ENCODE measurements around the gene CPA1. TPM values are rescaled to one million over a fixed set of nuclear protein-coding genes. Genes with fewer than 3 reads are reported as not detected.

Gene CPA1
- total and polyA plus RNA-seq, 10 of the 15 experiments (the other 5 are each of a cell fraction or from before 2014, with no cell fraction given) = 8.0 TPM; not detected in 9

GRCh38 chr7:130332259-130333053 is 47.8 kb upstream of the CPA1 start:
- no peak overlapping the region for H2AFZ ChIP-seq (ENCODE audit: control insufficient read depth, low read depth, low read length)
- H4K20me1 ChIP-seq (ENCODE audit: control insufficient read depth, insufficient read depth) = no peaks in the 10 kb centered on the region
- H3K79me2 ChIP-seq (ENCODE audit: control insufficient read depth, insufficient read depth, low read length) = no peaks in the 10 kb centered on the region
- H3K27me3 ChIP-seq (replicated peaks in 1 of 2; ENCODE audit: control insufficient read depth in 2 of 2, insufficient read depth in 2 of 2, low read length in 1 of 2) = no peaks in the 10 kb centered on the region
- SMC1A ChIA-PET (ENCODE audit: uncharacterized antibody, unreplicated experiment) = interaction anchor here (1.4 kb wide), 1 partner anchor 12 kb away, joined by 4 read pairs; the partner anchor contains the start of gene CPA5
- DNase-seq (ENCODE audit: low read depth, low spot score) (no peak), FAIRE-seq (no peak), ATAC-seq (no peak)
- RAD21 ChIA-PET (ENCODE audit: unreplicated experiment) = no interaction called here
- H3K36me3 ChIP-seq (ENCODE audit: control insufficient read depth in 2 of 2, insufficient read depth in 2 of 2, low read length in 1 of 2) = no peaks in the 10 kb centered on the region
- in situ Hi-C loops (cut with MboI) = no loop called here
- POLR2A ChIA-PET = no interaction called here
- CTCF ChIA-PET = interaction anchor here (1.2 to 1.9 kb wide), 2 partner anchors 9 to 73 kb away, joined by 3 to 4 read pairs; no protein-coding TSS in a partner anchor
- H3K9me3 ChIP-seq (replicated peaks; ENCODE audit: control insufficient read depth, insufficient read depth, low read length) = no peaks in the 10 kb centered on the region
- no peaks in the 10 kb centered on the region for H3K4me1 ChIP-seq (ENCODE audit: control insufficient read depth, insufficient read depth, low read length)
- TF ChIP-seq, protein P1, sequence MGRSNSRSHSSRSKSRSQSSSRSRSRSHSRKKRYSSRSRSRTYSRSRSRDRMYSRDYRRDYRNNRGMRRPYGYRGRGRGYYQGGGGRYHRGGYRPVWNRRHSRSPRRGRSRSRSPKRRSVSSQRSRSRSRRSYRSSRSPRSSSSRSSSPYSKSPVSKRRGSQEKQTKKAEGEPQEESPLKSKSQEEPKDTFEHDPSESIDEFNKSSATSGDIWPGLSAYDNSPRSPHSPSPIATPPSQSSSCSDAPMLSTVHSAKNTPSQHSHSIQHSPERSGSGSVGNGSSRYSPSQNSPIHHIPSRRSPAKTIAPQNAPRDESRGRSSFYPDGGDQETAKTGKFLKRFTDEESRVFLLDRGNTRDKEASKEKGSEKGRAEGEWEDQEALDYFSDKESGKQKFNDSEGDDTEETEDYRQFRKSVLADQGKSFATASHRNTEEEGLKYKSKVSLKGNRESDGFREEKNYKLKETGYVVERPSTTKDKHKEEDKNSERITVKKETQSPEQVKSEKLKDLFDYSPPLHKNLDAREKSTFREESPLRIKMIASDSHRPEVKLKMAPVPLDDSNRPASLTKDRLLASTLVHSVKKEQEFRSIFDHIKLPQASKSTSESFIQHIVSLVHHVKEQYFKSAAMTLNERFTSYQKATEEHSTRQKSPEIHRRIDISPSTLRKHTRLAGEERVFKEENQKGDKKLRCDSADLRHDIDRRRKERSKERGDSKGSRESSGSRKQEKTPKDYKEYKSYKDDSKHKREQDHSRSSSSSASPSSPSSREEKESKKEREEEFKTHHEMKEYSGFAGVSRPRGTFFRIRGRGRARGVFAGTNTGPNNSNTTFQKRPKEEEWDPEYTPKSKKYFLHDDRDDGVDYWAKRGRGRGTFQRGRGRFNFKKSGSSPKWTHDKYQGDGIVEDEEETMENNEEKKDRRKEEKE (IDR thresholded peaks at IDR 0.05) = no peak
- TF ChIP-seq RB1 (IDR thresholded peaks at IDR 0.05; ENCODE audit: borderline replicate concordance) (no peak), MEF2B (IDR thresholded peaks at IDR 0.05; ENCODE audit: partially characterized antibody, poor library complexity, severe bottlenecking) (no peak), REST (IDR thresholded peaks at IDR 0.05; ENCODE audit: low read depth, low read length) (no peak), SUPT20H (IDR thresholded peaks at IDR 0.05; ENCODE audit: borderline replicate concordance, control insufficient read depth, low read depth, low read length) (no peak), CHD1 (IDR thresholded peaks at IDR 0.05; ENCODE audit: low read depth, low read length) (no peak), TCF7 (IDR thresholded peaks at IDR 0.05; ENCODE audit: borderline replicate concordance) (no peak), NFIC (IDR thresholded peaks at IDR 0.05; ENCODE audit: low read depth, low read length) (no peak), BRCA1 (IDR thresholded peaks at IDR 0.05; ENCODE audit: low read depth, low read length) (no peak), HSF1 (IDR thresholded peaks at IDR 0.05; ENCODE audit: low read depth, low read length) (no peak), POLR2A (IDR thresholded peaks at IDR 0.05; ENCODE audit: low read depth, low read length) (no peak)
- no peak overlapping the region for H3K4me2 ChIP-seq (ENCODE audit: control insufficient read depth, insufficient read depth)
- no peak overlapping the region for H3K4me3 ChIP-seq
- 50% methylated on average over 4 of the region's 4 CpGs for WGBS (ENCODE audit: insufficient coverage, insufficient replicate concordance, low lambda C conversion rate, missing lambda C conversion rate)
- H3K27ac ChIP-seq (ENCODE audit: control insufficient read depth, insufficient read depth) = no peak overlapping the region
- H3K9ac ChIP-seq (ENCODE audit: control insufficient read depth, insufficient read depth, low read length) = no peak overlapping the region
- intact Hi-C loops (cut with micrococcal nuclease; ENCODE audit: unreplicated experiment) = no loop called here
- BruUV-seq (replicated peaks) = no TSS peak
